Smooth muscle cell (in vitro differentiated cells): ENCODE measurements around the gene GPAT2. TPM values are rescaled to one million over a fixed set of nuclear protein-coding genes. Genes with fewer than 3 reads are reported as not detected.

Source experiments
- DNase-seq: peaks from one replicate; lab custom pipeline; 2025; ENCODE audit not compliant: unreplicated experiment; lab: John Stamatoyannopoulos, UW
- H2AFZ ChIP-seq: fragments of 200-600 bp; sonication (generic); 2 replicates; pipeline ENCODE4 v1.6.0; 2016; ENCODE audit warnings: antibody characterized with exemption, low read depth, mild to moderate bottlenecking
- H3F3A ChIP-seq: fragments of 200-600 bp; sonication (generic); 2 replicates; pipeline ENCODE4 v1.6.0; 2017; ENCODE audit warnings: antibody characterized with exemption, low read depth
- H3K27ac ChIP-seq: fragments of 200-600 bp; sonication (generic); 2 replicates; pipeline ENCODE4 v1.5.1; 2016; ENCODE audit warnings: low read depth, mild to moderate bottlenecking
- H3K27me3 ChIP-seq: fragments of 200-600 bp; sonication (generic); 2 replicates; pipeline ENCODE4 v1.6.1; 2016; ENCODE audit warnings: low read depth, mild to moderate bottlenecking
- H3K36me3 ChIP-seq: fragments of 200-600 bp; sonication (generic); 2 replicates; pipeline ENCODE4 v1.5.1; 2016; ENCODE audit warnings: low read depth
- H3K4me1 ChIP-seq: fragments of 200-600 bp; sonication (generic); 2 replicates; pipeline ENCODE4 v1.5.1; 2016; ENCODE audit warnings: low read depth
- H3K4me2 ChIP-seq: fragments of 200-600 bp; sonication (generic); 2 replicates; pipeline ENCODE4 v1.6.0; 2016; ENCODE audit warnings: mild to moderate bottlenecking
- H3K4me3 ChIP-seq: fragments of 200-600 bp; sonication (generic); 2 replicates; pipeline ENCODE4 v1.5.1; 2016; ENCODE audit warnings: mild to moderate bottlenecking
- H3K79me2 ChIP-seq: fragments of 200-600 bp; sonication (generic); 2 replicates; pipeline ENCODE4 v1.6.0; 2016; ENCODE audit warnings: low read depth, mild to moderate bottlenecking
- H3K9ac ChIP-seq: fragments of 200-600 bp; sonication (generic); 2 replicates; pipeline ENCODE4 v1.6.0; 2016; ENCODE audit warnings: low read depth
- H3K9me3 ChIP-seq: fragments of 200-600 bp; sonication (generic); replicated peaks from 2 replicates; pipeline ENCODE4 v1.5.1; 2016; ENCODE audit warnings: low read depth
- H4K20me1 ChIP-seq: fragments of 200-600 bp; sonication (generic); 2 replicates; pipeline ENCODE4 v1.6.0; 2016; ENCODE audit warnings: low read depth
- CTCF ChIP-seq: fragments of 200-600 bp; sonication (generic); IDR thresholded peaks from 2 replicates; pipeline ENCODE4 v1.5.1; 2017; ENCODE audit warnings: borderline replicate concordance, mild to moderate bottlenecking, antibody characterized with exemption; ENCODE audit not compliant: insufficient read depth, poor library complexity, severe bottlenecking
- WGBS: methylation state at CpG from one replicate; pipeline ENCODE4 v1.1.7; 2016; ENCODE audit warnings: low lambda C conversion rate; 5-methylcytosine and 5-hydroxymethylcytosine counted together
- polyA plus RNA-seq: library from polyadenylated mRNA; unstranded; fragments of >200 nt; fragmentation: Nextera tagmentation; extraction: Ambion mirVana; gene quantifications from 2 replicates; pipeline ENCODE4 v1.2.1, GENCODE V29; 2016
- total RNA-seq: library from RNA; depleted of rRNA; stranded (reverse); fragments of >200 nt; gene quantifications from 2 replicates; pipeline ENCODE4 v1.2.3, GENCODE V29; 2014

The GPAT2 gene
- total and polyA plus RNA-seq, 2 experiments from 2014 or later: 0.29 TPM; not detected in 1

- H3K4me1 ChIP-seq: no peaks in the 10 kb centered on the region
- H3F3A ChIP-seq: no peaks in the 10 kb centered on the region
- H3K27me3 ChIP-seq: no peaks in the 10 kb centered on the region
- no peak overlapping the region for H2AFZ ChIP-seq
- H4K20me1 ChIP-seq: no peaks in the 10 kb centered on the region
- H3K36me3 ChIP-seq: no peaks in the 10 kb centered on the region
- H3K79me2 ChIP-seq: no peaks in the 10 kb centered on the region
- DNase-seq: no peak
- no peak overlapping the region for H3K27ac ChIP-seq
- H3K9ac ChIP-seq: no peak overlapping the region
- WGBS: 90% methylated on average over 14 of the region's 14 CpGs
- no peaks in the 10 kb centered on the region for H3K9me3 ChIP-seq
- H3K4me3 ChIP-seq: no peak overlapping the region
- H3K4me2 ChIP-seq: no peak overlapping the region
- TF ChIP-seq CTCF: no peak
Measured at GRCh38 chr2:96082211-96083063, 47.7 kb upstream of the GPAT2 start.

- DNase-seq: no peak
- no peaks in the 10 kb centered on the region for H3K9me3 ChIP-seq
Measured at GRCh38 chr2:96081042-96081441, 46.3 kb upstream of the GPAT2 start.

GRCh38 chr2:96075199-96075771, 40.6 kb upstream of the GPAT2 start:
- Histone ChIP-seq H3K36me3 (no peaks in the 10 kb centered on the region), H2AFZ (no peak overlapping the region), H3K9ac (no peak overlapping the region), H3K27me3 (no peaks in the 10 kb centered on the region), H3K79me2 (no peaks in the 10 kb centered on the region), H3K4me3 (no peak overlapping the region), H3K9me3 (no peaks in the 10 kb centered on the region), H3F3A (no peaks in the 10 kb centered on the region), H3K27ac (no peak overlapping the region), H3K4me2 (no peak overlapping the region), H4K20me1 (no peaks in the 10 kb centered on the region), H3K4me1 (no peaks in the 10 kb centered on the region)
- TF ChIP-seq CTCF: no peak
- no peak for DNase-seq
- WGBS: 82% methylated on average over 2 of the region's 2 CpGs

More at GRCh38 chr2:96081042-96081441, 46.3 kb upstream of the GPAT2 start:
- no peaks in the 10 kb centered on the region for H3K36me3 ChIP-seq
- H3K4me3 ChIP-seq: no peak overlapping the region
- no peaks in the 10 kb centered on the region for H3F3A ChIP-seq
- H3K4me1 ChIP-seq: no peaks in the 10 kb centered on the region
- TF ChIP-seq CTCF: no peak
- no peak overlapping the region for H2AFZ ChIP-seq
- H3K27ac ChIP-seq: no peak overlapping the region
- no peak overlapping the region for H3K9ac ChIP-seq
- no peaks in the 10 kb centered on the region for H3K27me3 ChIP-seq
- 90% methylated on average over 2 of the region's 2 CpGs for WGBS
- no peaks in the 10 kb centered on the region for H4K20me1 ChIP-seq
- H3K4me2 ChIP-seq: no peak overlapping the region
- no peaks in the 10 kb centered on the region for H3K79me2 ChIP-seq
